Vagina (tissue), 2 donors: ENCODE data around the gene CENATAC.

ENCODE experiments used
- POLR2A ChIP-seq, 2 donors: fragments of 450-650 bp; IDR thresholded peaks; one replicate each; pipeline ENCODE4 v1.6.1; 2017; ENCODE audit warnings: antibody characterized with exemption in 2 of 2, mild to moderate bottlenecking in 2 of 2, moderate library complexity in 2 of 2
- TF ChIP-seq, protein P1 (sequence below), 3 experiments: fragments of 450-650 bp in 2 of 3; fragments of 200-600 bp in 1 of 3; sonication (generic) in 1 of 3; IDR thresholded peaks; one replicate each; pipeline ENCODE4 v1.5.1; 2017 to 2019; ENCODE audit warnings: antibody characterized with exemption in 3 of 3, mild to moderate bottlenecking in 2 of 3, moderate library complexity in 2 of 3

DNA sequence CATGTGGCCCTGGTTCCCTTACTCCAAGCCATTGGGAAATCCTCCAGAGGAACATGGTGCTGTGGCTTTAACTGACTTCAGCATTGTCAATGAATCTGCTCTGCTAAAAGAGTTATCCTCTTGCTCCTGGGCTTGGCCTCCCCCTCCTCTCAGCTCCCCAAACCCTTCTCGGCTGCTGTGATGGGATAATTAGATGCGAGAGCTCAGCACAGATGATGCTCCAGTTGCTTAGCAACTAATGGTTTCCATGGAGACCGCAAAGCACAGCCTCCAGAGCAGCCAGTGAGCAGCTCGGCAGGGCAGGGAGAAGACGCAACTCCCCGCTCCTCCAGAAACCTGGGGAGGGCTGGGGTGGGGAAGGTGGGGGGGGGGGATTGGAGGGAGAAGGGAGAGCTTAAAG is 44.7 kb upstream of the CENATAC start:
- TF ChIP-seq, protein P1, sequence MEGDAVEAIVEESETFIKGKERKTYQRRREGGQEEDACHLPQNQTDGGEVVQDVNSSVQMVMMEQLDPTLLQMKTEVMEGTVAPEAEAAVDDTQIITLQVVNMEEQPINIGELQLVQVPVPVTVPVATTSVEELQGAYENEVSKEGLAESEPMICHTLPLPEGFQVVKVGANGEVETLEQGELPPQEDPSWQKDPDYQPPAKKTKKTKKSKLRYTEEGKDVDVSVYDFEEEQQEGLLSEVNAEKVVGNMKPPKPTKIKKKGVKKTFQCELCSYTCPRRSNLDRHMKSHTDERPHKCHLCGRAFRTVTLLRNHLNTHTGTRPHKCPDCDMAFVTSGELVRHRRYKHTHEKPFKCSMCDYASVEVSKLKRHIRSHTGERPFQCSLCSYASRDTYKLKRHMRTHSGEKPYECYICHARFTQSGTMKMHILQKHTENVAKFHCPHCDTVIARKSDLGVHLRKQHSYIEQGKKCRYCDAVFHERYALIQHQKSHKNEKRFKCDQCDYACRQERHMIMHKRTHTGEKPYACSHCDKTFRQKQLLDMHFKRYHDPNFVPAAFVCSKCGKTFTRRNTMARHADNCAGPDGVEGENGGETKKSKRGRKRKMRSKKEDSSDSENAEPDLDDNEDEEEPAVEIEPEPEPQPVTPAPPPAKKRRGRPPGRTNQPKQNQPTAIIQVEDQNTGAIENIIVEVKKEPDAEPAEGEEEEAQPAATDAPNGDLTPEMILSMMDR (IDR thresholded peaks at IDR 0.05) = no peak
- TF ChIP-seq POLR2A (IDR thresholded peaks at IDR 0.05) = no peak
